ENCODE data around the gene PRKAR1B. TPM values are rescaled to one million over a fixed set of nuclear protein-coding genes. Genes with fewer than 3 reads are reported as not detected.

The PRKAR1B gene
- total RNA-seq, 4 donors from 2014 or later: 8.2 to 12.3 (median 10.5) TPM

- no peaks in the 10 kb centered on the region for H3K27me3 ChIP-seq
- 95% methylated on average over 38 of the region's 42 CpGs for WGBS
- no peaks in the 10 kb centered on the region for H3K9me3 ChIP-seq
Observed at GRCh38 chr7:591856-592628, 135.0 kb downstream of the PRKAR1B start.

DNA sequence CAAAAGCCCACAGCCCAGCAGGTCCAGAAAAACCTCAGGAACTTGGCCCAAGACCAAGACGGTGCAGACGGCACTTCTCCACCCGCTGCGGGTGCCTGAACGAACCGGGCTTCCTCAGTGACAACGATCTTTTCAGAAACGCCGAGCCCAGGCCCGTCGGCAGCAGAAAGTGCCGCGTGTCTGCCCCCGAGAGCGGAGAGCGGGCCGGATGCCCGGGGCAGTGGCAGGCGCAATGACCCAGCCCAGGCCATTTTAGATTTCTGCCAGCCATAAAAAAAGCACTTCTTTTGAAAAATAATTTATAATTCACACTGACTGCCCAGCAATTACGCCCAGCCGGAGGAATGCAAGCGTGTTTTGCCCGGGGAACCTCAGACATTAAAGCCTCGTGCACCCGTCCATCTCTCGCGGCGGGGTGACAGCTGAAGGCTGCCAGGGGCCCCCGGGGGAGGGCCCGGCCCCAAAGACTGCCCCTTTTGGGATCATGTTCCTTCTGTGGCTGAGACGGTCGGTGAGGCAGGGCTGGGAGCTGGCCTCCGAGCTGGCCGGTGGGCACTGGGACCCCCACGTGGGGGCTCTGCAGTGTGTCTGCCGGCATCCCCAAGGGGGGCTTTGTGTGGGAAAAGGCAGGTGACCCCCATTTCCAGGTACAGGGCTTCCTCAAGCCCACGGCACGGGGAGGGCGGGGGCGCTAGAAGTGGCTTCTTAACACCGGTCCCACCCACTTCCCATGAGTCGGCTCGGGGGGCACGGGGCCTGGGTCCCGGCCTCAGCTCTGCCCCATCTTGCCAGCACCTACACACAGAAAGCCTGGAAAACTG is 136.1 kb downstream of the PRKAR1B start:
- no peak overlapping the region for H3K4me3 ChIP-seq

More at GRCh38 chr7:591856-592628, 135.0 kb downstream of the PRKAR1B start:
- Histone ChIP-seq H3K27ac (no peak overlapping the region), H3K36me3 (peaks cover 3% of the 10 kb centered on the region), H3K4me3 (no peak overlapping the region), H3K4me1 (peaks cover 6% of the 10 kb centered on the region)
- DNase-seq (ENCODE audit: low spot score in 2 of 2): no peak
- no peak for TF ChIP-seq CTCF (IDR thresholded peaks at IDR 0.05)
- TF ChIP-seq POLR2AphosphoS5 (IDR thresholded peaks at IDR 0.05): no peak
- TF ChIP-seq POLR2A (IDR thresholded peaks at IDR 0.05): no peak
- no peak for TF ChIP-seq EP300 (IDR thresholded peaks at IDR 0.05)

DNA sequence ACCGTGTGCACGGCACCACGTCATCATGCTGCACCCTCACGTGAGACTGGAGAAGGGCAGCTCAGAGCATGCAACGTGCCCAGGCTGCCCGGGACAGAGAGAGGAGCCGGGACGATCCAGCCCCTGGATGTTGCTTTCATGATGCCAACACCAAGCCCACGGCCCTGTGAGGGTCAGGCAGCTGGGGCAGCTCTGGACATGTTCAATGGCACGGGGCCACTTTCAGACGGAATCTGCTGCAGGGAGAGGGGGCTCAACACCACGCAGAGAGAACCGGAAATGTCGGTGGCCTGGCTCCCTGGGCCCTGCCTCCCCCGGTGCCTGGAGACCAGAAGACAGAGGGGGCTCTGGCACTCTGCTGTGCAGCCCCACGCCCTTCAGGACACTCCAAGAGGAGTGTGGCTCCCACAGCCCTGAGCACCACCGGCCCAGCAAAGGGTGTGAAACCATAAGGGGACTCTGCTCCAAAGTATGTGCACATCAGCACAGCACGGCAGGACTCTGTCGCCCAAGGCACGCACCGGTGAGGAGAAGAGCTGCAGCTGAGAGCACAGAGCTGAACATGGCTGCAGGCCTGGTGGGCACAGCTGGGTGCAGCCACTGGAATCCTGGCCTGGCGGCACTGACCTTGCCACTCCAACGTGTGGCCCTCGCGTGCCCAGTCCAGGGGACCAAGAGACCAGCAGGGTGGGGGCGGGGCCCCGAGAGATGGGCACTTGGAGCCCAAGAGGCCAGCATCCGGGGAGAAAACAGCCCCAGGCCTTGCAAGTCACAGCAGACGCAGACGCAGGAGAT is 137.1 kb downstream of the PRKAR1B start:
- no peak for DNase-seq (ENCODE audit: low spot score in 2 of 2)
- Histone ChIP-seq H3K9me3 (no peaks in the 10 kb centered on the region), H3K4me3 (no peak overlapping the region), H3K4me1 (peaks cover 6% of the 10 kb centered on the region), H3K27me3 (no peaks in the 10 kb centered on the region), H3K36me3 (peaks cover 3% of the 10 kb centered on the region), H3K27ac (no peak overlapping the region)
- WGBS: 85% methylated on average over 18 of the region's 30 CpGs
- no peak for TF ChIP-seq POLR2A (IDR thresholded peaks at IDR 0.05)
- TF ChIP-seq EP300 (IDR thresholded peaks at IDR 0.05): no peak
- no peak for TF ChIP-seq POLR2AphosphoS5 (IDR thresholded peaks at IDR 0.05)
- no peak for TF ChIP-seq CTCF (IDR thresholded peaks at IDR 0.05)

More for the DNA sequence above, 136.1 kb downstream of the PRKAR1B start:
- H3K9me3 ChIP-seq: no peaks in the 10 kb centered on the region
- no peak overlapping the region for H3K27ac ChIP-seq
- H3K27me3 ChIP-seq: no peaks in the 10 kb centered on the region
- no peak for DNase-seq (ENCODE audit: low spot score in 2 of 2)
- peaks cover 3% of the 10 kb centered on the region for H3K36me3 ChIP-seq
- TF ChIP-seq POLR2A (IDR thresholded peaks at IDR 0.05) (no peak), EP300 (IDR thresholded peaks at IDR 0.05) (no peak), CTCF (IDR thresholded peaks at IDR 0.05) (no peak), POLR2AphosphoS5 (IDR thresholded peaks at IDR 0.05) (no peak)
- H3K4me1 ChIP-seq: peaks cover 6% of the 10 kb centered on the region
- WGBS: 25% methylated on average over 43 of the region's 45 CpGs

DNA sequence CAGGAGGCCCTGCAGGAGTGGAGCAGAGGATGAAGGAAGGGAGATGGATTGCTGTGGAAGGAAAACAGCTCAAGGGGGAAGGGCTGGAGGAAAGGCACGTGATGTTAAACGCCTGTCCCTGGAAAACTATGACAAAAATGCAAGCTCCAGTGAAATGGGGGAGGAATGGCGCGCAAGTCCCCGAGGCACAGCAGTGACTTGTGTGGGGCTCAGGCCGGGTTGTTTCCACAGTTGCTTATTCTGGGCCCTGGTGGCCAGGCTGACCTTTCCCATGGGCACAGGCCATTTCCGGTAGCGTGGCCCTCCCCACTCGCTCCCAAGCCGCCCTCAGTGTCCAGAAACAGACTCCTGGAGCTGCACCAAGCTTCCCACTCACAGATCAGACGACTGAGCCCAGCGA is 139.3 kb downstream of the PRKAR1B start:
- H3K27ac ChIP-seq: no peak overlapping the region

More for the DNA sequence above, 139.3 kb downstream of the PRKAR1B start:
- Histone ChIP-seq H3K9me3 (no peaks in the 10 kb centered on the region), H3K36me3 (peaks cover 3% of the 10 kb centered on the region), H3K4me3 (no peak overlapping the region), H3K27me3 (no peaks in the 10 kb centered on the region), H3K4me1 (peaks cover 6% of the 10 kb centered on the region)
- DNase-seq (ENCODE audit: low spot score in 2 of 2): no peak
- WGBS: 76% methylated on average over 10 of the region's 12 CpGs
- TF ChIP-seq EP300 (IDR thresholded peaks at IDR 0.05): no peak
- no peak for TF ChIP-seq CTCF (IDR thresholded peaks at IDR 0.05)
- TF ChIP-seq POLR2AphosphoS5 (IDR thresholded peaks at IDR 0.05): no peak
- TF ChIP-seq POLR2A (IDR thresholded peaks at IDR 0.05): no peak
